ENCODE results near the gene SERPINA4. TPM values are rescaled to one million over a fixed set of nuclear protein-coding genes. Genes with fewer than 3 reads are reported as not detected.

The SERPINA4 gene
- total and polyA plus RNA-seq, 9 of the 15 experiments (the other 6 are each of a cell fraction or from before 2014, with no cell fraction given): not detected

DNA sequence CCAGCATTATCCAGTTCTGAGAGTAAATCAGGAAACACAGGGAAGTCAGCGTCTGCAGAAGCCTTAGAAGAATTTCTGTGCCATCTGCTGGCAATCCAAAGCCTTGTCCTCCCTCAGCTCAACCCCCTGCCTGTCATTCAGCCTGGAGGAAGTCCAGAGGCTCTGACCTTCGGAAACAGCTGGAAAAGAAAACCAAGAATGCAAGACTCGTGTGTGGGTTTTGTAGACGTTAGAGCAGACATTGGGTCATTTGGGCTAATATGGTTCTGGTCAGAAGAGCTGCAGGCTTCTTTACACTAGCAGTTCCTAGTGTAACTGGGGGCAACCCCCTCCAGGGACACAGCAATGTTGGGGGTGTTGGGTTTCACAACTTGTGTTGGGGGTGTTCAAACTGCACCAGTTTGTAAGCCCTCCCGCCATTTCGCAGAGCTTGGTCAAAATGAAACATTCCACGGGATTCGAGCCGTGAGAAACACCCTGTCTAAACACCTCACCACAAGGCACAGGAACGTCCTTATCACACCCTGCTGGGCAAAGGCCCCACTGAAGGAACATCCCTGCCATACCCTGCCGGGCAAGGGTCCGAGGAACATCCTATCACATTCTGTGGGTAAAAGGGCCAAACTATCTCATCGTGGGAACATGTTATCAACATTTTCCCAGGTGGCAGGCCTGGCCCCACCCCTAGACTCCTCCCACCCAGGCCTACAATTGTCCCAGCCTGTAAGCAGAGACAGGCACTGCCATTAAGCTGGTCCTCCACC is 21.0 kb upstream of the SERPINA4 start:
- Histone ChIP-seq H3K4me2 (ENCODE audit: insufficient read depth, low read length) (no peak overlapping the region), H3K9me1 (ENCODE audit: control insufficient read depth, insufficient read depth, low read length) (no peaks in the 10 kb centered on the region), H3K9ac (ENCODE audit: insufficient read depth in 1 of 2, low read depth in 2 of 2, low read length in 2 of 2) (no peak overlapping the region), H3K27me3 (ENCODE audit: control insufficient read depth in 2 of 2, insufficient read depth in 2 of 2, low read length in 2 of 2) (peaks cover 0 to 6% of the 10 kb centered on the region in 2 experiments; a peak in 2 of 5 replicates), H3K4me1 (replicated peaks in 1 of 2; ENCODE audit: control insufficient read depth in 2 of 2, insufficient read depth in 2 of 2, low read length in 2 of 2) (no peaks in the 10 kb centered on the region), H3K79me2 (ENCODE audit: control insufficient read depth, insufficient read depth, low read length) (no peaks in the 10 kb centered on the region), H3K4me3 (no peak overlapping the region), H3K9me3 (replicated peaks; ENCODE audit: control insufficient read depth, insufficient read depth, low read depth, low read length) (no peaks in the 10 kb centered on the region), H3K36me3 (ENCODE audit: control insufficient read depth, insufficient read depth, low read length) (no peaks in the 10 kb centered on the region), H3K27ac (ENCODE audit: extremely low read depth, low read depth, low read length) (no peak overlapping the region), H4K20me1 (replicated peaks; ENCODE audit: control insufficient read depth, insufficient read depth, low read length) (no peaks in the 10 kb centered on the region), H2AFZ (ENCODE audit: low read depth, low read length) (no peak overlapping the region)
- TF ChIP-seq TRIM28 (IDR thresholded peaks at IDR 0.05) (no peak), ZFX (CRISPR knock-in tag; IDR thresholded peaks at IDR 0.05) (no peak), BACH1 (tag; IDR thresholded peaks at IDR 0.05) (no peak), U2AF1 (optimal IDR thresholded peaks at IDR 0.05; ENCODE audit: low read depth, low read length) (no peak), RAD21 (CRISPR knock-in tag; conservative IDR thresholded peaks at IDR 0.05 in 1 of 2, IDR thresholded peaks at IDR 0.05 in 1 of 2) (no peak), NUFIP1 (IDR thresholded peaks at IDR 0.05; ENCODE audit: partially characterized antibody) (no peak), L3MBTL2 (IDR thresholded peaks at IDR 0.05) (no peak), SMARCE1 (IDR thresholded peaks at IDR 0.05) (no peak), ZNF644 (tag; IDR thresholded peaks at IDR 0.05; ENCODE audit: low read depth) (no peak)
- 0% methylated on average over 8 of the region's 13 CpGs for WGBS (ENCODE audit: insufficient coverage, low coverage, missing lambda C conversion rate)
- in situ Hi-C loops (cut with MboI) (no loop called here), intact Hi-C loops (cut with micrococcal nuclease) (no loop called here)
- DNase-seq (ENCODE audit: extremely low read depth in 1 of 4, low spot score in 3 of 4) (peak in 1 of 4 experiments; percentile 0), ATAC-seq (no peak), FAIRE-seq (no peak)
- ChIA-PET POLR2A (no interaction called here), CTCF (ENCODE audit: low intra/inter-chr PET ratio) (no interaction called here)
- no TSS peak for BruUV-seq (replicated peaks)
